HG03064 (cell line): Measurements from ENCODE around the gene FGFR1OP2.
"Not testable (repeated sequence)": the region's sequence is repeated elsewhere in the genome, so short reads cannot be mapped to it uniquely, and the experiment has no call there.

ENCODE experiments used
- ATAC-seq: cut with Tn5 transposase; IDR thresholded peaks from one replicate; pipeline ENCODE4 v1.9.1; 2021; ENCODE audit warnings: low read depth; ENCODE audit not compliant: unreplicated experiment

Gene FGFR1OP2

GRCh38 chr12:26940516-26941214, 2.4 kb downstream of the FGFR1OP2 start:
- no peak for ATAC-seq

- ATAC-seq: no peak
These were observed 2.9 kb downstream of the FGFR1OP2 start for GRCh38 chr12:26941215-26941594.

- ATAC-seq: no peak
These were observed 10.0 kb downstream of the FGFR1OP2 start for GRCh38 chr12:26948309-26948708.

- no peak for ATAC-seq
These were observed 15.2 kb downstream of the FGFR1OP2 start for GRCh38 chr12:26953447-26953846.

GRCh38 chr12:26954027-26954426, 15.8 kb downstream of the FGFR1OP2 start:
- ATAC-seq: no peak

- ATAC-seq: not testable (repeated sequence)
These were observed 23.1 kb downstream of the FGFR1OP2 start for GRCh38 chr12:26961391-26961790.

- ATAC-seq: no peak
These were observed 23.5 kb downstream of the FGFR1OP2 start for GRCh38 chr12:26961803-26962202.

- ATAC-seq: no peak
These were observed 25.1 kb downstream of the FGFR1OP2 start for GRCh38 chr12:26963413-26963812.

- no peak for ATAC-seq
These were observed 28.6 kb downstream of the FGFR1OP2 start for GRCh38 chr12:26966842-26967241.

GRCh38 chr12:26970136-26970535, 31.9 kb downstream of the FGFR1OP2 start:
- ATAC-seq: no peak

GRCh38 chr12:26971963-26972362, 33.7 kb downstream of the FGFR1OP2 start:
- ATAC-seq: peak; percentile 88

GRCh38 chr12:26976687-26977086, 38.4 kb downstream of the FGFR1OP2 start:
- ATAC-seq: no peak

GRCh38 chr12:26978801-26979200, 40.5 kb downstream of the FGFR1OP2 start:
- ATAC-seq: no peak

- no peak for ATAC-seq
These were observed 41.5 kb downstream of the FGFR1OP2 start for GRCh38 chr12:26979733-26980132.

GRCh38 chr12:26982866-26983265, 44.6 kb downstream of the FGFR1OP2 start:
- no peak for ATAC-seq

GRCh38 chr12:26987634-26988424, 49.6 kb downstream of the FGFR1OP2 start:
- no peak for ATAC-seq

- ATAC-seq: no peak
These were observed 50.4 kb downstream of the FGFR1OP2 start for GRCh38 chr12:26988703-26989102.

- ATAC-seq: no peak
These were observed 51.6 kb downstream of the FGFR1OP2 start for GRCh38 chr12:26989873-26990272.

GRCh38 chr12:26991826-26992225, 53.6 kb downstream of the FGFR1OP2 start:
- ATAC-seq: no peak

- ATAC-seq: no peak
These were observed 55.8 kb downstream of the FGFR1OP2 start for GRCh38 chr12:26994109-26994508.

GRCh38 chr12:26995706-26996105, 57.4 kb downstream of the FGFR1OP2 start:
- ATAC-seq: no peak

- ATAC-seq: no peak
These were observed 58.7 kb downstream of the FGFR1OP2 start for GRCh38 chr12:26997003-26997402.
